ENCODE results near the gene ZNF579.
"Not testable (repeated sequence)": the region's sequence is repeated elsewhere in the genome, so short reads cannot be mapped to it uniquely, and the experiment has no call there.

The ZNF579 gene

DNA sequence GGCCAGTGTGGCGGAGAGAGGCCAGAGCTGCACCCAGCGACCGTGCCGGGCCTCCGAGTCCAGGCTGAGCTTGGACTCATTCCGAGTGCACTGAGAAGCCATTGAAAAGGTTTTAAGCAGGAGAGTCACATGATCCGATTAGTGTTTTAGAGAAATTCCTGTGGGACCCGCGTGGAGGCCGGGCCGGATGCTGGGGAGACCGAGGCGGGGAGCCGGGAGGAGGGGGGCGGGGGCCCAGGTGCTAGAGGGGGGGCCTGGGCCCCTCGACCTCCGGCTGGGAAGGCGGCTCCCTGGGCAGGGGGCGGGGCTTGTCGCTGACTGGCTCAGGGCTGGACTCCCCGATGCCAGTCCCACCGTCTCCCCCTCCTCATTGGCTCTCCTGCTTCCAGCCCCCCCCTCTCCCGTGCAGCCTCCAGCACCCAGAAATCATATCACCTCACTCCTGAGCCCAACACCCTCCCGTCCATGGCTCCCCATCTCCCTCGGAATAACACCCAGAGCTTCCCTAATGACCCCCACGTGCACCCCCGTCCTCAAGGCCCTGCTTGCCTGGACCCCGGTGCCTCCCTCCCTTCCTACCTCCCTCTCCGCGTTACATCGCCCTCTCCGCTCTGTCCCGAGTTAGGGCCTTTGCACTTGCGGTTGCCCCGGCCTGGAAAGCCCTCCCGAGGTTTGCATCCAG lies 5.2 kb upstream of the ZNF579 start:
- no peak for TF ChIP-seq CTCF (IDR thresholded peaks at IDR 0.05; ENCODE audit: extremely low read depth, insufficient read depth, missing control alignments)
- in situ Hi-C loops (cut with MboI; ENCODE audit: low pct_unique_long_range_greater_than_20kb, low sequenced_read_pairs, unreplicated experiment), result no loop called here
- DNase-seq (ENCODE audit: low spot score), result peak; percentile 76

DNA sequence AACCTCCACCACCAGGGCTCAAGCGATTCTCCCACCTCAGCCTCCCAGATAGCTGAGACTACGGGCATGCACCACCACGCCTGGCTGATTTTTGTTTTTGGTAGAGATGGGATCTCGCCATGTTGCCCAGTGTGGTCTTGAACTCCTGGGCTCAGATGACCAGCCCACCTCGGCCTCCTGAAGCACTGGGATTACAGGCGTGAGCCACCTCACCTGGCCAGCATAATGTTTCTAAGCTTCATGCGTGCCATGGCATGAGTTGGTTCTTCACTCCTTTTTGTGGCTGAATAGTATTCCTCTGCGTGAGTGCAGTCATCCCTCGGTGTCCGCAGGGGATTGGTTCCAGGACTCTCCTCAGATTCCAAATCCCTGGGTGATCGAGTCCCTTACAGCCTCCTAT lies 4.2 kb upstream of the ZNF579 start:
- in situ Hi-C loops (cut with MboI; ENCODE audit: low pct_unique_long_range_greater_than_20kb, low sequenced_read_pairs, unreplicated experiment), result no loop called here
- TF ChIP-seq CTCF (IDR thresholded peaks at IDR 0.05; ENCODE audit: extremely low read depth, insufficient read depth, missing control alignments), result no peak
- DNase-seq (ENCODE audit: low spot score), result no peak

DNA sequence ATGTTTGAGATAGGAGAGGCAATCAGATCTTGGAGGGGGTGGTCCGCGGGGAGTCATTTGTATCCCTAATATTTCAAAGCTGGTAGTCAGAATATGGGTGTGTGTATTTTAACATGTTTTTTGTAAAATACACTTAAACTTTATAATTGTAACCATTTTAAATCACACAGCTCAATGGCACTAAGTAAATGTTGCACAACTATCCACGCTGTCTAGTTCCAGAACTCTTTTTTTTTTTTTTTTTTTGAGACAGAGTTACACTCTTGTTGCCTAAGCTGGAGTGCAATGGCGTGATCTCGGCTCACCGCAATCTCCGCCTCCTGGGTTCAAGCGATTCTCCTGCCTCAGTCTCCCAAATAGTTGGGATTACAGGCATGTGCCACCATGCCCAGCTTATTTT lies 3.2 kb upstream of the ZNF579 start:
- DNase-seq (ENCODE audit: low spot score); in situ Hi-C loops (cut with MboI; ENCODE audit: low pct_unique_long_range_greater_than_20kb, low sequenced_read_pairs, unreplicated experiment): not testable (repeated sequence)

GRCh38 chr19:55582284-55582683 lies 1.6 kb upstream of the ZNF579 start:
- DNase-seq (ENCODE audit: low spot score); in situ Hi-C loops (cut with MboI; ENCODE audit: low pct_unique_long_range_greater_than_20kb, low sequenced_read_pairs, unreplicated experiment): not testable (repeated sequence)

GRCh38 chr19:55581823-55582223 lies 1.2 kb upstream of the ZNF579 start:
- no peak for DNase-seq (ENCODE audit: low spot score)
- TF ChIP-seq CTCF (IDR thresholded peaks at IDR 0.05; ENCODE audit: extremely low read depth, insufficient read depth, missing control alignments), result no peak
- in situ Hi-C loops (cut with MboI; ENCODE audit: low pct_unique_long_range_greater_than_20kb, low sequenced_read_pairs, unreplicated experiment), result no loop called here

DNA sequence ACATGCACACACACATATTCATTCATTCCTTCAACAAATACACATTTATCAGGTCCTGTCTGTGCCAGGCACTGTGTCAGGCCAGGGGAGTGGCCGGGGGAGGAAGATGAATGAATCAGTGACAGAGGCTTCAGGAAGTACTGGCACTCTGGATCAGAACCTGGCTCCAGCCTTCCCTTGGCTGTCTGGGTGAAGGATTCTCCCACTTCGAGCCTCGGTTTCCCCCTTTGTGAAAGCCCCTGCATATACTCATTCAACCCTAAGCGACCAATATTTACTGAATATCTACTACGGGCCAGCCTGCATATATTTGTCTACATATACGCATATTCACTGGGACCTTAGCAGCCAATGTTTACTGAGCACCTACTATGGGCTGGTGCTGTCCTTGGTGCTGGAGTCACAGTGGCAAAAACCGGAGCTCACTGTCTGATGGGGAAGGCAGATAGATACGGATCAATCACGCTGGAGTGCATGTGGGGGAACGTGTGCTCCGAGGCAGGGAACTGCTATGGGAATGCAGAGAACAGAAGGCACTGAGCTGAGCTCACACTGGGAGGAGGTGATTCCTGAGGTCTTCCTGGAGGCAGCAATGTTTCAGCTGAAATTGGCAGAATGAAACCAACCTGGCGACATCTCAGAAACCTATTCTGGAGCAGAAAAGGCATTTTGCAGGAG lies 636 bp upstream of the ZNF579 start:
- DNase-seq (ENCODE audit: low spot score), result no peak
- no peak for TF ChIP-seq CTCF (IDR thresholded peaks at IDR 0.05; ENCODE audit: extremely low read depth, insufficient read depth, missing control alignments)
- in situ Hi-C loops (cut with MboI; ENCODE audit: low pct_unique_long_range_greater_than_20kb, low sequenced_read_pairs, unreplicated experiment), result no loop called here

DNA sequence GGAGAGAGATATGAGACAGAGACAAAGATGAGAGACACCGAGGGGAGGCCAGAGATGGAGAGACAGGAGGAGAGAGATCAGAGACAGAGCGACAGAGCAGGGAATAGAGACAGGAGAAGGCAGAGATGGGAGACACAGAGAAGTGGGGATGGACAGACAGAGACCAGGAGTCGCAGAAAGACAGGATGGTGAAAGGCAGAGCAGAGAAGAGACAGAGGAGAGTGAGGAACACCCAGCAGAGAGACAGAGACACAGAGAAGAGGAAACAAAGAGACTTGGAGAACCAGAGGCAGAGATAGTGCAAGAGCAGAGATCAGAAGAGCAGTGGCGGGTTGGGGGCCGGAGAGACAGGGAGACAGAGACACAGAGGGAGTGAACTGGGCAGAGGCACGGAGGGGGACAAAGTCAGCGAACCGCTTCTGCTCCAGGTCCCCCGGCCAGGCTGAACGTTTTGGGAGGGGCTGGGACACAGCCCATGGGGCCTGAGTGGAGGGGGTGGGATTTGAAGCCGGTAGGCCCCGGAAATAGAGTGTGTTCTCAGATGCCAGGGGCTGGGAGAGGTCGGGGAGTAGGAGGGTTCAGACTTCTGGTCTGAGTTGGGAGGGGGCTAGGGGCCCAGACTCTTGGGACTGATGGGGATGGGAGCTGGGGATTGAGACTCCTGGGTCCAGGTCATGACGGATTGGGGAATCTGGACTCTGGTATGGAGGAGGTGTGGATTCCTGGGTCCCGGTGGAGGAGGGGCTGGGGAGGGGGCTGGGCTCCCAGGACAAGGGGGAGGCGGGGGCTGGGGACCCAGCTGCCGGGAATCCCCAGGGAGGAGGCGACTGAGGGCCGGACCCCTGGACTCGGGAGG lies 654 bp downstream of the ZNF579 start:
- in situ Hi-C loops (cut with MboI; ENCODE audit: low pct_unique_long_range_greater_than_20kb, low sequenced_read_pairs, unreplicated experiment), result no loop called here
- TF ChIP-seq CTCF (IDR thresholded peaks at IDR 0.05; ENCODE audit: extremely low read depth, insufficient read depth, missing control alignments), result no peak

More for the DNA sequence above, 654 bp downstream of the ZNF579 start:
- DNase-seq (ENCODE audit: low spot score), result peak; percentile 70

All from GM13977 (cell line).